NB4 (cell line): ENCODE data around the gene MAP1B.

Experiments
- CTCF ChIP-seq: IDR thresholded peaks from one replicate; pipeline ENCODE4 v1.5.1; 2012; ENCODE audit warnings: low read depth, low read length
- MAX ChIP-seq: IDR thresholded peaks from 2 replicates; pipeline ENCODE4 v1.6.1; 2011; ENCODE audit warnings: low read depth, low read length
- MYC ChIP-seq: IDR thresholded peaks from 2 replicates; pipeline ENCODE4 v1.6.1; 2011; ENCODE audit warnings: low read depth, low read length
- POLR2A ChIP-seq: IDR thresholded peaks from 2 replicates; pipeline ENCODE4 v1.6.1; 2011; ENCODE audit warnings: mild to moderate bottlenecking; ENCODE audit not compliant: insufficient read length; ENCODE audit errors: extremely low read depth

GRCh38 chr5:72075461-72075860 is 31.8 kb upstream of the MAP1B start:
- TF ChIP-seq CTCF (no peak), POLR2A (no peak), MAX (no peak), MYC (no peak)
